ENCODE data around the gene ZNF678.
"Not testable (repeated sequence)": the region's sequence is repeated elsewhere in the genome, so short reads cannot be mapped to it uniquely, and the experiment has no call there.

The ZNF678 gene

DNA sequence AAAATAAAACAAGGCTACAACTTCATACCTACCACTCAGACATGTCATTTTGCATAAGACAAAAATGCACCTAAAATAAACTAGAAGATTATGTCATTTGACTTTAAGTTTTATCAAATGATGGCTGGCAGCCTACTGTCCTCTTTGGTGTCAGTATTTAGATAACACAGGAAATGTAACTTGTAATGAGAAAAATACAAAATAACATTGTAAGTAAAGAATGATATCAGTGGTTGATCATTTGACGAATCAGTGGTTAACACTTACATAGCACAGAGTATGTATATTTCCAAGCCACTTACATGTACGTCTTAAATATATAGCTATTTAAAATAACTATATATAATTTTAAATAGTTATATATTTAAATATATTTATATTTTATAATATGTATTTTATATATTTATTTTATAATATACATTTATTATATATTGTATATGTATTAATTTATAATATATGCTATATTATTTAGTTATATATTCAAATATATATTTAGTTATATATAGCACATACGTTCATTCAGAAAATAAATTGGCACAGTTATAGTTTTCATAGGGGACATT is 44.1 kb downstream of the ZNF678 start:
- no peak for DNase-seq

DNA sequence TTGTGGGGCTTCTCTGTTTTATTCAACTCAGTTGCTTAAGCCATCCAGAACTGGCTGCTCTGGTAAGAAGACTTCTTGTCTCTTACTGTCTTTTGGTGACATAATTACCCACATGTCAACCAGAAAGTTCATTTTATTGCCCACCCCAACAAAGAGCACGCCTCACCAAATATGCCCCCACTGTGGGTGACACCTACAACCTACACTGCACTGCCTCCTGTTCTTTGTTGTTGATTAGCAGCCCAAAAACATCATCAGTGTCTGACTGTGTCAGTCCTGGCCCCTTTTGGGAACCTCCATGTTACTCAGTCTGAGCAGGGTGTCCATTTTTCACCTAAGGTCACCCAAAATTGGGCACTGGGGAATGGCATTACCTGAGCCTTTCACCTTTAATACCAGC is 49.3 kb downstream of the ZNF678 start:
- no peak for DNase-seq

GRCh38 chr1:227613526-227613925 is 50.2 kb downstream of the ZNF678 start:
- DNase-seq: no peak

GRCh38 chr1:227621211-227621610 is 57.9 kb downstream of the ZNF678 start:
- DNase-seq: no peak

- no peak for DNase-seq
These were observed 59.6 kb downstream of the ZNF678 start for GRCh38 chr1:227622739-227623475.

DNA sequence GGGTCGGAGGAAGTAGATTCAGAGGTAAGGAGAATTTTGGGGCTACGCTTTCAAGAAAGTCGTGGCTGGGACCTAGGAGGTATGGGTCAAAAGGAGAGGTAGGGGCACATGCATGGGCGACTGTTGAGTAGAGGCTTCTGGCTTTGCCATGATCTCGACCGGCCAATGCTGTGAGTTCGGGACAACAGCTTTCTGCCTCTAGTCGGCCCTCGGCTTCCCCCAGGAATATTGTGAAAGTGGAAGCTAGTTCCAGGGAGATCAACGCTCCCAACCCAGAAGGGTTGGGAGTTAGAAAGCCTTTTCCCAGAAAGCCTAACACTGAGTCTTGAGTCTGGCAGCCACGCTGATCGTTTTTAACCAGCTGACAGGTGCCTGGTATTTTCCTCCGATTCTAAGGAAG is 69.0 kb downstream of the ZNF678 start:
- no peak for DNase-seq

- no peak for DNase-seq
These were observed 72.2 kb downstream of the ZNF678 start for GRCh38 chr1:227635596-227635995.

- DNase-seq: peak; percentile 19
These were observed 91.1 kb downstream of the ZNF678 start for GRCh38 chr1:227654431-227654830.

- peak; percentile 16 for DNase-seq
These were observed 91.7 kb downstream of the ZNF678 start for GRCh38 chr1:227654858-227655752.

DNA sequence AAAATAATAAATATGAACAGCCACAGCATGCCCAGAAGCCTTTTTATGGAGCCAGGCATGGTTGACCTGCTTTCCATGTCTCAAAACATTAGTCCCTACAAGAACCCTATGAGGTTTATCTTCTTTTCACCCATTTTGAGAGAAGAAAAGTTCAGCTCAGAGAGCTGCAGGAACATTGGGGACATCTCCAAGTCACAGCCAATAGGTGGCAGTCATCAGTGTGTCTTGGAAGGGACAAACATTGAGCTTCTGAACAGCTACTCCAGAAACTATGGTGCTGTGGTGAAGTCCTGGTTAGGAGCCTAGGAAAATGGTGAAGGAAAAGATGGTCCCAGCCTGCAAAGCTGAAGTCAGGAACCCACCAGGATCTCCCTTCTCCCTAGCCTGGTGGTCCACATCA is 98.1 kb downstream of the ZNF678 start:
- no peak for DNase-seq

DNA sequence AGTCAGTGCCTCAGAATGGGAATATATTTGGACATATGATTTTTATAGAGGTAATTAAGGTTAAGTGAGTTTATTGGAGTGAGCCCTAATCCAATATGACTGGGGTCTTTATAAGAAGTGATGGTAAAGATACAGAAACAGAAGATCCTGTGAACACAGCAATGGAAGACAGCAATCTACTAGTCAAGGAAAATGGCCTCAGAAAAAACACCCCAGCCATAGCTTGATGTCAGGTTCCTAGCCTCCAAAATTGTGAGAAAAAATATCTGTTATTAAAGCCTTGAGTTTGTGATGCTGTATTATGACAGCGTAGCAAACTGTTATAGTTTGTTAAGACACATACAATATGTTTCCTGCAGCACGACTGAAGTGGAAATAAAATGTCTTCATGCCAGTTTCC is 99.6 kb downstream of the ZNF678 start:
- no peak for DNase-seq

- DNase-seq: no peak
These were observed 102.9 kb downstream of the ZNF678 start for GRCh38 chr1:227666286-227666685.

DNA sequence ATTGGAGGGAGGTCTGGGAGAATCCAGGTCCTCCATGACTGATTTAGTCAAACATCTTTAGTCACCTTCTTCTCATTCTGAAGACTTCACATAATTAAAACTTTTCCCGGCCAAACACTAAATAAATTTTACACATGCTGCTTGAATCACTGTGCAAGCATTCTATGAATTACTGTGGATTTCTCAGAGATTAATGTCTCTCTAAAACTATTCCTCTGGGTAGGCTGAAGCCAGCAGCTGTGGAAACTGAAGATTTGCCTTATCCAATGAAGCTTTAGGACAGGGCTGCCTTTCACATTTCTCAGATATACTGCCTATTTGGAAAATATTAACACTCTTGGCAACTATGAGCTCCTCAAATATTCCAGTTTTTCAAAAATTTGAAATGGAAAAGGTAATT is 110.1 kb downstream of the ZNF678 start:
- no peak for DNase-seq

- no peak for DNase-seq
These were observed 122.5 kb downstream of the ZNF678 start for GRCh38 chr1:227685807-227686206.

DNA sequence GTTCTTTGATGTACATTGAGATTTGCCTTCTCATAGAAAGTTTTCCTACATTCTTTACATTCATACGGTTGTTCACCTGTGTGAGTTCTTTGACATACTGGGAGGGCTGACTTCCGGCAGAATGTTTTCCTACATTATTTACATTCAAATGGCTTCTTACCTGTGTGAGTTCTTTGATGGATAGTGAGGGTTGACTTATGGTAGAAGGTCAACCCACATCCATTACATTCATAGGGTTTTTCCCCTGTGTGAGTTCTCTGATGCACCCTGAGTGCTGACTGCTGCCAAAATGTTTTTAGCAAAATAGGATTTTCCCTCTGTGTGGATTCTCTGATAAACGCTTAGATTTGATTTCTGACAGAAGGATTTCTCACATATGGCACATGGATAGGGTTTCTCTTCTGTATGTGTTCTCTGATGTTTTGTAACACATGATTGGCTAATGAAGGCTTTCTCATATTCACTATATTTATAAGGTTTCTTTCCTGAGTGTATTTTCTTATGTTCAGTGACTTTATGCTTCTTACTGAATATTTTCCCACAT is 134.0 kb downstream of the ZNF678 start:
- DNase-seq: no peak

DNA sequence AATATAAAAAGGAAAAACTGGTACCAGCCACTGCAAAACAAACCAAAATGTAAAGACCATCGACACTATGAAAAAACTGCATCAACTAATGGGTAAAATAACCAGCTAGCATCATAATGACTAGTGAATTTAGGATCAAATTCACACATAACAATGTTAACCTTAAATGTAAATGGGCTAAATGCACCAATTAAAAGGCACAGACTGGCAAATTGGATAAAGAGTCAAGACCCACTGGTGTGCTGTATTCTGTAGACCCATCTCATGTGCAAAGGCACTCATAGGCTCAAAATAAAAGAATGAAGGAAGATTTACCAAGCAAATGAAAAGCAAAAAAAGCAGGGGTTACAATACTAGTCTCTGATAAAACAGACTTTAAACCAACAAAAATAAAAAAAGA is 138.3 kb downstream of the ZNF678 start:
- DNase-seq: not testable (repeated sequence)

DNA sequence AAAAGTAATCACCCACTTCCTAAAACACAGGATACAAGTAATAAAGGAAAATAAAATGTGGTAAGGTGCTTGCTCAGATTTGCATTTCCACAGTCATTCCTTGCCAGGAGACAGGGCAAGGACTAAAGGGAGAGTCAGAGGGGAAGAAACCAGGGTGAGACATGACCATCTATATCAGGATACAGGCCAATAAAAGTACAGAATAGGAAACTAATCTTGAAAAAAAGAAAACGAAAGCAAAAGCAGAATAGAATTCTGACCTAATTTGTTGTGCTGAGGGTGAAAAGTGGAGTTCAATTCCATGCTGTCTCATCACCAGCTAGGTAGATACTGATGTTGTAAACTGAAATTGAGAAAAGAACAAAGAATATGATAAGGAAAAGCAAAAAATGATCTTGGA is 144.5 kb downstream of the ZNF678 start:
- no peak for DNase-seq

DNA sequence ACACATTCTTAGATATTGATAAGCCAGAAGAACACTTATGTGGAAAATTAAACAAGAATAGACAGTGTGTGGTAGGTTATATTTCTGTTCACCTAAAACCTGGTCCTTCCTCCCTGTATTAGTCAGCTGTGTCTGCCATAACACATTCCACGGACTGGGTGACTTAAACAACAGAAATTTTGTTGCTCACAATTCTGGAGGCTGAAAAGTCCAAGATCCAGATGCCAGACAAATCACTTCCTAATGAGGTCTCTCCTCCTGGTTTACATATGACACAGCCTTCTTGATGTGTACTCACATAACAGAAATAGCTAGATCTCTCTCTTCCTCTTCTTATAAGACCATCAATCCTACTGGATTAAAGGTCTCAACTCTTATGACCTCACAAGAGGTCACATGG is 146.1 kb downstream of the ZNF678 start:
- no peak for DNase-seq

GRCh38 chr1:227710474-227710873 is 147.1 kb downstream of the ZNF678 start:
- not testable (repeated sequence) for DNase-seq

GRCh38 chr1:227712648-227713047 is 149.3 kb downstream of the ZNF678 start:
- no peak for DNase-seq

- no peak for DNase-seq
These were observed 155.6 kb downstream of the ZNF678 start for GRCh38 chr1:227718932-227719331.

GRCh38 chr1:227723474-227723873 is 160.1 kb downstream of the ZNF678 start:
- DNase-seq: no peak

- no peak for DNase-seq
These were observed 161.7 kb downstream of the ZNF678 start for GRCh38 chr1:227725046-227725445.

DNA sequence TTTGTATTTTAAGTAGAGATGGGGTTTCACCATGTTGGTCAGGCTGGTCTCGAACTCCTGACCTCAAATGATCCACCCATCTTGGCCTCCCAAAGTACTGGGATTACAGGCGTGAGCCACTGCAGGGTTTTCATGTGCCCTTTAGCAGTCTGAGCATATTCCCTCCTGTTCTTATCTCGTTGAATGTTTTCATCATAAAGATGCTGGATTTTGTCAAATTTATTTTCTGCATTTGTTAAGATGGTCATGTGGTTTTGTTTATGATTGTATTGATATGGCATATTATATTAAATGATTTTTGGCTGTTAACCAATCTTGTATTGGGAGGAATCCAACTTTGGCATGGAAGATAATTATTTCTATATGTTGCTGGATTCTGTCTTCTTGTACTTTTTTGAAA is 163.0 kb downstream of the ZNF678 start:
- no peak for DNase-seq

Data from hematopoietic multipotent progenitor cell treated with erythropoietin and hydrocortisone succinate and interleukin-3 and kit ligand, for 6 days (in vitro differentiated cells).